K562 (cell line): ENCODE results near the gene FAM120C. TPM values are rescaled to one million over a fixed set of nuclear protein-coding genes. Genes with fewer than 3 reads are reported as not detected.

ENCODE experiments used
- ATAC-seq: fragments of 200-7000 bp; cut with Tn5 transposase; 3 replicates; pipeline ENCODE4 v1.9.1; 2020; ENCODE audit warnings: moderate library complexity
- BruUV-seq: library from RNA; stranded (reverse); fragments of 400-500 nt; replicated peaks from 2 replicates; lab custom pipeline; 2021; lab: Mats Ljungman, UMichigan
- CTCF ChIA-PET: fragments of 300-600 bp; formaldehyde crosslinking; extraction: SDS; loops from one replicate; lab custom pipeline; 2021; ENCODE audit warnings: low intra/inter-chr PET ratio; lab: Yijun Ruan, JAX
- POLR2A ChIA-PET: fragments of 300-600, 350-650 bp; sonication (Branson Sonifier 250); formaldehyde crosslinking; extraction: SDS; loops from one replicate; lab custom pipeline; 2021; ENCODE audit warnings: antibody characterized with exemption, inconsistent platforms; lab: Yijun Ruan, JAX
- DNase-seq, 4 experiments: peaks; one replicate each; pipeline versions ENCODE4 v3.0.0 to v3.0.0-alpha.2; 2011 to 2018; ENCODE audit warnings: low spot score in 3 of 4, mixed read lengths in 3 of 4; ENCODE audit errors: extremely low read depth in 1 of 4
- FAIRE-seq: peaks from 2 replicates; lab custom pipeline; 2011; peaks lifted over from hg19 to GRCh38; lab: Jason Lieb, UNC
- H2AFZ ChIP-seq: 2 replicates; pipeline ENCODE4 v1.6.0; 2011; ENCODE audit warnings: low read depth, low read length, control low read depth, inconsistent platforms
- H3K27ac ChIP-seq: fragments of 200-600 bp; 3 replicates; pipeline ENCODE4 v1.8.0; 2011; ENCODE audit warnings: low read depth, mild to moderate bottlenecking, control low read depth, inconsistent platforms, low read length, moderate library complexity, mixed read lengths; ENCODE audit errors: extremely low read depth
- H3K27me3 ChIP-seq, 2 experiments: fragments of 300-600 bp in 1 of 2; 2 replicates in 1 of 2; 3 replicates in 1 of 2; pipeline versions ENCODE4 v1.6.0 to v1.8.0; 2011; ENCODE audit warnings: inconsistent platforms in 2 of 2, low read length in 2 of 2, mild to moderate bottlenecking in 1 of 2, mixed read lengths in 1 of 2, moderate library complexity in 1 of 2; ENCODE audit not compliant: control insufficient read depth in 2 of 2, insufficient read depth in 2 of 2
- H3K36me3 ChIP-seq: fragments of 300-600 bp; 3 replicates; pipeline ENCODE4 v1.8.0; 2011; ENCODE audit warnings: mild to moderate bottlenecking, low read length, inconsistent platforms; ENCODE audit not compliant: control insufficient read depth, insufficient read depth
- H3K4me1 ChIP-seq, 2 experiments: fragments of 200-600 bp in 1 of 2; replicated peaks in 1 of 2; 2 replicates in 1 of 2; 3 replicates in 1 of 2; pipeline versions ENCODE4 v1.5.1 to v1.8.0; 2011; ENCODE audit warnings: inconsistent platforms in 2 of 2, low read length in 2 of 2, mild to moderate bottlenecking in 1 of 2, mixed read lengths in 1 of 2, moderate library complexity in 1 of 2; ENCODE audit not compliant: control insufficient read depth in 2 of 2, insufficient read depth in 2 of 2
- H3K4me2 ChIP-seq: 2 replicates; pipeline ENCODE4 v1.6.1; 2011; ENCODE audit warnings: low read length, control low read depth, inconsistent platforms, mixed read lengths; ENCODE audit not compliant: insufficient read depth
- H3K4me3 ChIP-seq: fragments of 200-600 bp; sonication (generic), shearing (Covaris generic); 2 replicates; pipeline ENCODE4 v1.5.1; 2016; ENCODE audit warnings: control low read depth, inconsistent platforms
- H3K79me2 ChIP-seq: fragments of 200-600 bp; 3 replicates; pipeline ENCODE4 v1.8.0; 2011; ENCODE audit warnings: low read length, inconsistent platforms; ENCODE audit not compliant: control insufficient read depth, insufficient read depth
- H3K9ac ChIP-seq, 2 experiments: 2 replicates each; pipeline versions ENCODE4 v1.6.0 to v1.6.1; 2011; ENCODE audit warnings: low read depth in 2 of 2, low read length in 2 of 2, control low read depth in 1 of 2, inconsistent platforms in 1 of 2, mild to moderate bottlenecking in 1 of 2, mixed read lengths in 1 of 2; ENCODE audit not compliant: insufficient read depth in 1 of 2
- H3K9me1 ChIP-seq: one replicate; pipeline ENCODE4 v1.6.0; 2011; ENCODE audit warnings: inconsistent platforms, mild to moderate bottlenecking, low read length, moderate library complexity; ENCODE audit not compliant: control insufficient read depth, insufficient read depth
- H3K9me3 ChIP-seq: replicated peaks from 2 replicates; pipeline ENCODE4 v1.5.1; 2011; ENCODE audit warnings: low read depth, low read length, inconsistent platforms; ENCODE audit not compliant: control insufficient read depth, insufficient read depth
- H4K20me1 ChIP-seq: replicated peaks from 2 replicates; pipeline ENCODE4 v1.6.1; 2011; ENCODE audit warnings: low read length, inconsistent platforms, mixed read lengths; ENCODE audit not compliant: control insufficient read depth, insufficient read depth
- BDP1 ChIP-seq: IDR thresholded peaks from 3 replicates; pipeline ENCODE4 v1.6.1; 2011; ENCODE audit not compliant: insufficient read length, insufficient read depth
- ESRRA ChIP-seq: fragments of 450-650 bp; IDR thresholded peaks from 2 replicates; pipeline ENCODE4 v1.6.1; 2014; ENCODE audit warnings: low read depth, mild to moderate bottlenecking, moderate library complexity, borderline replicate concordance
- HNRNPH1 ChIP-seq: fragments of 200-400 bp; formaldehyde crosslinking; optimal IDR thresholded peaks from 2 replicates; pipeline ENCODE3; 2017; ENCODE audit warnings: low read depth, mild to moderate bottlenecking, low read length, moderate library complexity
- MAFF ChIP-seq: IDR thresholded peaks from 2 replicates; pipeline ENCODE4 v1.6.1; 2012; ENCODE audit warnings: low read length, improper control_type of control experiment
- MCM5 ChIP-seq: fragments of 450-650 bp; IDR thresholded peaks from 2 replicates; pipeline ENCODE4 v1.6.1; 2016; ENCODE audit warnings: low read depth
- NFE2L1 ChIP-seq: fragments of 450-650 bp; IDR thresholded peaks from 2 replicates; pipeline ENCODE4 v1.6.1; 2016; ENCODE audit warnings: missing genetic modification characterization, low read depth, mild to moderate bottlenecking, missing compliant biosample characterization, moderate library complexity, borderline replicate concordance
- PREB ChIP-seq: sonication (generic); formaldehyde crosslinking; IDR thresholded peaks from 2 replicates; pipeline ENCODE4 v1.8.1; 2023; ENCODE audit warnings: mild to moderate bottlenecking, missing genetic modification reagents
- SAFB ChIP-seq: fragments of 200-400 bp; formaldehyde crosslinking; IDR thresholded peaks from 2 replicates; pipeline ENCODE4 v1.6.1; 2017; ENCODE audit warnings: low read depth, low read length, borderline replicate concordance
- SMARCA4 ChIP-seq: fragments of 450-650 bp; IDR thresholded peaks from 2 replicates; pipeline ENCODE4 v1.6.1; 2016
- TAF15 ChIP-seq: fragments of 200-400 bp; formaldehyde crosslinking; IDR thresholded peaks from 2 replicates; pipeline ENCODE4 v1.6.1; 2017; ENCODE audit warnings: mild to moderate bottlenecking, low read depth, low read length, moderate library complexity
- THRB ChIP-seq: fragments of 450-650 bp; formaldehyde crosslinking; conservative IDR thresholded peaks from 2 replicates; pipeline ENCODE4 v1.4.0; 2022; ENCODE audit warnings: mild to moderate bottlenecking, missing genetic modification characterization
- ZFP30 ChIP-seq: fragments of 250-450 bp; sonication (Bioruptor Pico); IDR thresholded peaks from 2 replicates; pipeline ENCODE4 v1.8.0; 2022; ENCODE audit warnings: moderate library complexity, mild to moderate bottlenecking, inconsistent platforms, borderline replicate concordance
- ZKSCAN1 ChIP-seq: fragments of 150-350 bp; IDR thresholded peaks from 2 replicates; pipeline ENCODE4 v1.6.1; 2016; ENCODE audit warnings: low read depth, low read length
- ZNF143 ChIP-seq: sonication (generic); formaldehyde crosslinking; IDR thresholded peaks from 2 replicates; pipeline ENCODE4 v1.9.0; 2022; ENCODE audit warnings: mild to moderate bottlenecking, missing genetic modification reagents
- WGBS: fragments of 100-300 bp; shearing (Covaris generic); methylation state at CpG from one replicate; pipeline ENCODE4 v1.1.6; 2016; ENCODE audit warnings: low coverage, mixed read lengths; ENCODE audit not compliant: insufficient coverage; ENCODE audit errors: missing lambda C conversion rate; 5-methylcytosine and 5-hydroxymethylcytosine counted together
- in situ Hi-C: fragments of 300-500 bp; cut with MboI; formaldehyde crosslinking; loops from 4 replicates; pipeline ENCODE4 v1.15.0; 2018; ENCODE audit warnings: inconsistent platforms, mixed read lengths
- intact Hi-C: fragments of 100-400 bp; cut with micrococcal nuclease; formaldehyde crosslinking; loops from 2 replicates; pipeline ENCODE4 v1.14.2; 2022
- polyA plus RNA-seq, 8 experiments: library from polyadenylated mRNA; depleted of rRNA in 4 of 8; stranded (reverse) in 5 of 8; unstranded in 3 of 8; fragments of >200 nt; fragmentation: Nextera tagmentation in 2 of 8; fragmentation: Illumina TruSeq in 1 of 8; extraction: Ambion mirVana in 2 of 8; extraction: Trizol in 1 of 8; gene quantifications; 2 replicates each; pipeline versions ENCODE4 v1.2.1 to v1.2.3, GENCODE V29; 2011 to 2014; ENCODE audit warnings: inconsistent platforms in 1 of 8, missing spikeins in 1 of 8
- total RNA-seq, 7 experiments: library from RNA; depleted of rRNA in 6 of 7; stranded (reverse); fragments of >200 nt in 6 of 7; fragmentation: Illumina TruSeq in 2 of 7; extraction: Trizol in 2 of 7; gene quantifications; 2 replicates each; pipeline versions ENCODE4 v1.2.1 to v1.2.3, GENCODE V29; 2011 to 2021; ENCODE audit warnings: low replicate concordance in 1 of 7
- TF ChIP-seq, protein P1 (sequence below): fragments of 450-650 bp; IDR thresholded peaks from 2 replicates; pipeline ENCODE4 v1.6.1; 2017; ENCODE audit warnings: antibody characterized with exemption, mild to moderate bottlenecking

FAM120C gene
- total and polyA plus RNA-seq, 9 of the 15 experiments (the other 6 are each of a cell fraction or from before 2014, with no cell fraction given) = 0.21 to 6.7 (median 2.1) TPM

GRCh38 chrX:54049801-54050200, 133.3 kb downstream of the FAM120C start:
- no peak overlapping the region for H3K27ac ChIP-seq
- no peaks in the 10 kb centered on the region for H3K79me2 ChIP-seq
- no peak overlapping the region for H3K4me3 ChIP-seq
- intact Hi-C loops = loop anchor here (10.0 kb wide), 2 partner anchors 365 to 585 kb away; partner anchors contain the start of gene HUWE1
- no peaks in the 10 kb centered on the region for H3K9me3 ChIP-seq
- H4K20me1 ChIP-seq = no peaks in the 10 kb centered on the region
- WGBS = 0% methylated on average over 2 of the region's 3 CpGs
- H3K9ac ChIP-seq = no peak overlapping the region
- POLR2A ChIA-PET = interaction anchor here (1.1 kb wide), 1 partner anchor 9 kb away, joined by 3 read pairs; no protein-coding TSS in a partner anchor
- in situ Hi-C loops = no loop called here
- 0 out of 5 replicates have a peak, but pooled peaks cover 0 to 2% of the 10 kb centered on the region in 2 experiments for H3K27me3 ChIP-seq
- ATAC-seq = no peak
- TF ChIP-seq SAFB (no peak), MAFF (no peak), THRB (CRISPR knock-in tag) (no peak), PREB (CRISPR knock-in tag) (no peak), ESRRA (no peak), SMARCA4 (no peak), ZKSCAN1 (no peak), BDP1 (no peak), MCM5 (no peak), TAF15 (no peak), ZNF143 (CRISPR knock-in tag) (no peak), NFE2L1 (tag) (no peak), ZFP30 (CRISPR knock-in tag) (no peak), HNRNPH1 (no peak)
- TF ChIP-seq, protein P1, sequence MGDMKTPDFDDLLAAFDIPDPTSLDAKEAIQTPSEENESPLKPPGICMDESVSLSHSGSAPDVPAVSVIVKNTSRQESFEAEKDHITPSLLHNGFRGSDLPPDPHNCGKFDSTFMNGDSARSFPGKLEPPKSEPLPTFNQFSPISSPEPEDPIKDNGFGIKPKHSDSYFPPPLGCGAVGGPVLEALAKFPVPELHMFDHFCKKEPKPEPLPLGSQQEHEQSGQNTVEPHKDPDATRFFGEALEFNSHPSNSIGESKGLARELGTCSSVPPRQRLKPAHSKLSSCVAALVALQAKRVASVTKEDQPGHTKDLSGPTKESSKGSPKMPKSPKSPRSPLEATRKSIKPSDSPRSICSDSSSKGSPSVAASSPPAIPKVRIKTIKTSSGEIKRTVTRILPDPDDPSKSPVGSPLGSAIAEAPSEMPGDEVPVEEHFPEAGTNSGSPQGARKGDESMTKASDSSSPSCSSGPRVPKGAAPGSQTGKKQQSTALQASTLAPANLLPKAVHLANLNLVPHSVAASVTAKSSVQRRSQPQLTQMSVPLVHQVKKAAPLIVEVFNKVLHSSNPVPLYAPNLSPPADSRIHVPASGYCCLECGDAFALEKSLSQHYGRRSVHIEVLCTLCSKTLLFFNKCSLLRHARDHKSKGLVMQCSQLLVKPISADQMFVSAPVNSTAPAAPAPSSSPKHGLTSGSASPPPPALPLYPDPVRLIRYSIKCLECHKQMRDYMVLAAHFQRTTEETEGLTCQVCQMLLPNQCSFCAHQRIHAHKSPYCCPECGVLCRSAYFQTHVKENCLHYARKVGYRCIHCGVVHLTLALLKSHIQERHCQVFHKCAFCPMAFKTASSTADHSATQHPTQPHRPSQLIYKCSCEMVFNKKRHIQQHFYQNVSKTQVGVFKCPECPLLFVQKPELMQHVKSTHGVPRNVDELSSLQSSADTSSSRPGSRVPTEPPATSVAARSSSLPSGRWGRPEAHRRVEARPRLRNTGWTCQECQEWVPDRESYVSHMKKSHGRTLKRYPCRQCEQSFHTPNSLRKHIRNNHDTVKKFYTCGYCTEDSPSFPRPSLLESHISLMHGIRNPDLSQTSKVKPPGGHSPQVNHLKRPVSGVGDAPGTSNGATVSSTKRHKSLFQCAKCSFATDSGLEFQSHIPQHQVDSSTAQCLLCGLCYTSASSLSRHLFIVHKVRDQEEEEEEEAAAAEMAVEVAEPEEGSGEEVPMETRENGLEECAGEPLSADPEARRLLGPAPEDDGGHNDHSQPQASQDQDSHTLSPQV = no peak
- no peak for FAIRE-seq
- no peaks in the 10 kb centered on the region; a peak in 2 of 5 replicates for H3K4me1 ChIP-seq
- no TSS peak for BruUV-seq
- no peak overlapping the region for H2AFZ ChIP-seq
- H3K9me1 ChIP-seq = no peaks in the 10 kb centered on the region
- CTCF ChIA-PET = no interaction called here
- H3K36me3 ChIP-seq = no peaks in the 10 kb centered on the region
- DNase-seq = no peak
- no peak overlapping the region for H3K4me2 ChIP-seq
